ENCODE results near the gene MID1IP1. TPM values are rescaled to one million over a fixed set of nuclear protein-coding genes. Genes with fewer than 3 reads are reported as not detected.

The MID1IP1 gene
- total and polyA plus RNA-seq, 2 of the 13 experiments (the other 11 are each of a cell fraction or from before 2014, with no cell fraction given), result 35.7 to 36.1 TPM

DNA sequence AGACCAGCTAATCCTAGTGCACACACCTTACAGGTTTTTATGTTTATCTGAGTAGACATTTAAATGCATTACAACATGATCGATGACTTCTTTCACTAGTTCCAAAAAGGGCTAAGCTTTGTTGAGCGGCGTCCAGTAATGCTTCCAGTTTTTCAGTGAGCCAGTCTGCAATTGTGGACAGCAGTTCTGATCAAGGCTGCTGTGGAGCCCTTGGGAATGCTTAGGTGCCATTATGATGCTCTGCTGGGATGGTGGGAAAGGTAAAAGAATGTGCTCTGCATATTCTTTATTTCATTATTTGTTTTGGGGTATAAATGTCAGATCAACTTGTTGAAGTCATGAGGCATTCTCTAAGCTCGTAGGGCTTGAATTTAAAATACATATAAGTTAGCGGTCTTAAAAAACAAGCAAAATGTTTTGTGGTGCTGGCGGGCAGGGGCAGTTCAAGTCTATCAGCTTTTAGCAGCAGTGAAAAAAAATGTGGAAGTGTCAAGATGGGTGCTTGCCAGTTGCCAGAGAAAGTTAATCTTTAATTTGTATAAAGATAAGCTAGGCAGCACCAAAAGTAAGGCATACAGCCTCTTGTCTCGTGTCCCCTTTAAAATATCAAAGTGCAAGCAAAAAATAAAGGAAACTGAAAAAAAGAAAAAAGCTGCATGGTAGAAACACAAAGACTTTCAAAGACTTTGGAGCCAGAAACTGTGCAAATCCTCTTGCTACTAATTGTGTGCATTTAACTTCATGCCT lies 5.8 kb downstream of the MID1IP1 start:
- ATAC-seq, result no peak
- peaks cover 26% of the 10 kb centered on the region for H3K79me2 ChIP-seq (ENCODE audit: insufficient read depth, low read length)
- H3K9me3 ChIP-seq (ENCODE audit: low read length), result no peaks in the 10 kb centered on the region
- no TSS peak for BruUV-seq (replicated peaks)
- H3K4me1 ChIP-seq (ENCODE audit: insufficient read depth, low read length), result peaks cover 27% of the 10 kb centered on the region
- FAIRE-seq, result peak; percentile 26
- POLR2A ChIA-PET, result interaction anchor here (0.7 to 2.6 kb wide), 4 partner anchors 73 to 176 kb away, joined by 3 to 7 read pairs (median 4); no protein-coding TSS in a partner anchor
- H3K27me3 ChIP-seq (ENCODE audit: control insufficient read depth in 1 of 2, insufficient read depth in 2 of 2, low read length in 2 of 2), result no peaks in the 10 kb centered on the region
- no peak overlapping the region for H2AFZ ChIP-seq (ENCODE audit: low read length)
- 0 out of 2 replicates have a peak, but pooled peaks cover 2% of the 10 kb centered on the region for H4K20me1 ChIP-seq (ENCODE audit: insufficient read depth, low read length)
- WGBS (ENCODE audit: low lambda C conversion rate), result 2% methylated on average over 5 of the region's 7 CpGs
- CTCF ChIA-PET (ENCODE audit: low intra/inter-chr PET ratio, low total read pairs), result no interaction called here
- H3K27ac ChIP-seq (ENCODE audit: extremely low read length, insufficient read depth, low read length), result peak overlapping the region; percentile 95
- intact Hi-C loops (cut with micrococcal nuclease; ENCODE audit: unreplicated experiment), result no loop called here
- H3K4me2 ChIP-seq (ENCODE audit: low read depth, low read length), result peak overlapping the region; percentile 75
- H3K9ac ChIP-seq (ENCODE audit: insufficient read depth, low read depth, low read length), result peak overlapping the region; percentile 89; the same call in 1 of the 2 replicates
- peak overlapping the region in 2 of 3 experiments; percentile 57 to 87; a peak in 2 of 6 replicates for H3K4me3 ChIP-seq (replicated peaks in 1 of 3; ENCODE audit: insufficient read depth in 1 of 3, low read depth in 2 of 3, low read length in 3 of 3)
- DNase-seq (ENCODE audit: low spot score), result peak; percentile 13
- in situ Hi-C loops (cut with HindIII; ENCODE audit: extremely low pct_ligation_motif_present, low pct_unique_long_range_greater_than_20kb), result loop anchor here (25.0 kb wide), 1 partner anchor 180 kb away; no protein-coding TSS in a partner anchor
- H3K36me3 ChIP-seq (replicated peaks in 1 of 2; ENCODE audit: control insufficient read depth in 1 of 2, insufficient read depth in 2 of 2, low read length in 2 of 2), result no peaks in the 10 kb centered on the region
- TF ChIP-seq POLR2AphosphoS5 (IDR thresholded peaks at IDR 0.05; ENCODE audit: low read depth, low read length), result peak; percentile 14; the same call in 1 of the 2 replicates
- peak; percentile 37; the same call in 1 of the 2 replicates for TF ChIP-seq RBFOX2 (IDR thresholded peaks at IDR 0.05; ENCODE audit: low read depth, low read length)
- peak; percentile 73 for TF ChIP-seq ZC3H13 (CRISPR knock-in tag; IDR thresholded peaks at IDR 0.05)
- peak; percentile 29; the same call in 1 of the 2 replicates for TF ChIP-seq TBX2 (CRISPR knock-in tag; IDR thresholded peaks at IDR 0.05; ENCODE audit: borderline replicate concordance)
- TF ChIP-seq POLR2G (IDR thresholded peaks at IDR 0.05; ENCODE audit: low read depth, low read length), result peak; percentile 48; the same call in 1 of the 2 replicates
- TF ChIP-seq MBD4 (IDR thresholded peaks at IDR 0.05; ENCODE audit: borderline replicate concordance, low read length), result peak; percentile 24; the same call in 1 of the 2 replicates
- TF ChIP-seq RBM22 (optimal IDR thresholded peaks at IDR 0.05; ENCODE audit: low read length), result peak; percentile 87
- TF ChIP-seq ZNF7 (CRISPR knock-in tag; IDR thresholded peaks at IDR 0.05), result peak; percentile 87
- TF ChIP-seq, protein P1, sequence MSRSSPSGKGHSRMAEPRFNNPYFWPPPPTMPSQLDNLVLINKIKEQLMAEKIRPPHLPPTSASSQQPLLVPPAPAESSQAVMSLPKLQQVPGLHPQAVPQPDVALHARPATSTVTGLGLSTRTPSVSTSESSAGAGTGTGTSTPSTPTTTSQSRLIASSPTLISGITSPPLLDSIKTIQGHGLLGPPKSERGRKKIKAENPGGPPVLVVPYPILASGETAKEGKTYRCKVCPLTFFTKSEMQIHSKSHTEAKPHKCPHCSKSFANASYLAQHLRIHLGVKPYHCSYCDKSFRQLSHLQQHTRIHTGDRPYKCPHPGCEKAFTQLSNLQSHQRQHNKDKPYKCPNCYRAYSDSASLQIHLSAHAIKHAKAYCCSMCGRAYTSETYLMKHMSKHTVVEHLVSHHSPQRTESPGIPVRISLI (CRISPR knock-in tag; IDR thresholded peaks at IDR 0.05; ENCODE audit: borderline replicate concordance), result peak; percentile 53; the same call in 1 of the 2 replicates
- no peak for TF ChIP-seq IRF2 (CRISPR knock-in tag; IDR thresholded peaks at IDR 0.05)
- TF ChIP-seq NR1H2 (CRISPR knock-in tag; IDR thresholded peaks at IDR 0.05; ENCODE audit: borderline replicate concordance, low read depth), result no peak
- no peak for TF ChIP-seq SOX6 (IDR thresholded peaks at IDR 0.05)
- peak; percentile 10; the same call in 1 of the 2 replicates for TF ChIP-seq SOX6 (CRISPR knock-in tag; IDR thresholded peaks at IDR 0.05)
- TF ChIP-seq, protein P2, sequence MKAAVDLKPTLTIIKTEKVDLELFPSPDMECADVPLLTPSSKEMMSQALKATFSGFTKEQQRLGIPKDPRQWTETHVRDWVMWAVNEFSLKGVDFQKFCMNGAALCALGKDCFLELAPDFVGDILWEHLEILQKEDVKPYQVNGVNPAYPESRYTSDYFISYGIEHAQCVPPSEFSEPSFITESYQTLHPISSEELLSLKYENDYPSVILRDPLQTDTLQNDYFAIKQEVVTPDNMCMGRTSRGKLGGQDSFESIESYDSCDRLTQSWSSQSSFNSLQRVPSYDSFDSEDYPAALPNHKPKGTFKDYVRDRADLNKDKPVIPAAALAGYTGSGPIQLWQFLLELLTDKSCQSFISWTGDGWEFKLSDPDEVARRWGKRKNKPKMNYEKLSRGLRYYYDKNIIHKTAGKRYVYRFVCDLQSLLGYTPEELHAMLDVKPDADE (CRISPR knock-in tag; IDR thresholded peaks at IDR 0.05), result no peak
- TF ChIP-seq, protein P3, sequence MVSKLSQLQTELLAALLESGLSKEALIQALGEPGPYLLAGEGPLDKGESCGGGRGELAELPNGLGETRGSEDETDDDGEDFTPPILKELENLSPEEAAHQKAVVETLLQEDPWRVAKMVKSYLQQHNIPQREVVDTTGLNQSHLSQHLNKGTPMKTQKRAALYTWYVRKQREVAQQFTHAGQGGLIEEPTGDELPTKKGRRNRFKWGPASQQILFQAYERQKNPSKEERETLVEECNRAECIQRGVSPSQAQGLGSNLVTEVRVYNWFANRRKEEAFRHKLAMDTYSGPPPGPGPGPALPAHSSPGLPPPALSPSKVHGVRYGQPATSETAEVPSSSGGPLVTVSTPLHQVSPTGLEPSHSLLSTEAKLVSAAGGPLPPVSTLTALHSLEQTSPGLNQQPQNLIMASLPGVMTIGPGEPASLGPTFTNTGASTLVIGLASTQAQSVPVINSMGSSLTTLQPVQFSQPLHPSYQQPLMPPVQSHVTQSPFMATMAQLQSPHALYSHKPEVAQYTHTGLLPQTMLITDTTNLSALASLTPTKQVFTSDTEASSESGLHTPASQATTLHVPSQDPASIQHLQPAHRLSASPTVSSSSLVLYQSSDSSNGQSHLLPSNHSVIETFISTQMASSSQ (IDR thresholded peaks at IDR 0.05; ENCODE audit: low read depth), result peak; percentile 78
- TF ChIP-seq, protein P3 (CRISPR knock-in tag; IDR thresholded peaks at IDR 0.05; ENCODE audit: borderline replicate concordance), result peak; percentile 68; the same call in 1 of the 2 replicates
- TF ChIP-seq PAF1 (CRISPR knock-in tag; IDR thresholded peaks at IDR 0.05), result peak; percentile 65; the same call in 1 of the 2 replicates
- TF ChIP-seq CBX1 (IDR thresholded peaks at IDR 0.05; ENCODE audit: low read depth), result no peak
